ENCODE data around the gene ADAM15. TPM values are rescaled to one million over a fixed set of nuclear protein-coding genes. Genes with fewer than 3 reads are reported as not detected.

ADAM15 gene
- total RNA-seq, 1 donor from 2014 or later = 176 TPM

DNA sequence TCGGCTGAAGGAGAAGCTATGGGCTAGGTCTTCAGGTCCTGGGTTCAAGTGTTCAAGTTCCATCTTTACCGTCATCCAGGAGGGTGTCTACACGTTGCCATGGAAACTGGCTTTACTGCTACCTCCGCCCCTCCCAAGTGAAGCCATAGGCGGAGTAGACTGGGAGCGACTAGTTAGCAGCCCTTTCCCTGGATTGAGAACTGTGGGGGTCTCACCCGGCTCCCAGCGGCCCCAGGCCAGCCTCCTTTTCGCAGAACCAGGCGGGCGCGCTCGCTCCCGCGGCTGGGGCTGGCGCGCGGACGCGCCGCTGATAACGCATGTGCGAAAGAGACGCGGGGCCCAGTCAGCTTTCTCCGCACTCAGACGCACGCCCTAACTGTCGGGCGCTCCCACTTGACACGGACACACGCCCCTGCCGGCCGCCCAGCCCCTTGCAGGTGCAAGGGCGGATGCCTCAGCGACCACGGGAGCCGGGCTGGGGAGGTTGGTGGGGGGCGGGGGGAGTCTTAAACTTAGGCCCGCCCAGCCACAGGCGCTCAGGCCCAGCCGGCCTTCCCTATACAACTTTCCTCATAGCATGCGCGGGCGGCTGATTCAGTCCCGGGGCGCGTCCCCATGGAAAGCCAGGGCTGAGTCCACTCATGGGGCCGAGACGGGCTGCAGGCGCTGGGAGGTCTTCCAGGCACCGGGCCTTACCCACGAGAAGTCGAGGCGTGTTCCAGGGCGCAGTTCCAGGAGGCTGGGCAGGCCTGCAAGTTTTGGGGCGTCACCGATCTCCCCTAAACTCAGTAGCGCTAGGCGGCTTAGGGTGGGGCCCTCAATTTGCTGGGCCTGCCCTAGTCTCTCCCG is 19.8 kb downstream of the ADAM15 start:
- DNase-seq (ENCODE audit: low spot score) = no peak

DNA sequence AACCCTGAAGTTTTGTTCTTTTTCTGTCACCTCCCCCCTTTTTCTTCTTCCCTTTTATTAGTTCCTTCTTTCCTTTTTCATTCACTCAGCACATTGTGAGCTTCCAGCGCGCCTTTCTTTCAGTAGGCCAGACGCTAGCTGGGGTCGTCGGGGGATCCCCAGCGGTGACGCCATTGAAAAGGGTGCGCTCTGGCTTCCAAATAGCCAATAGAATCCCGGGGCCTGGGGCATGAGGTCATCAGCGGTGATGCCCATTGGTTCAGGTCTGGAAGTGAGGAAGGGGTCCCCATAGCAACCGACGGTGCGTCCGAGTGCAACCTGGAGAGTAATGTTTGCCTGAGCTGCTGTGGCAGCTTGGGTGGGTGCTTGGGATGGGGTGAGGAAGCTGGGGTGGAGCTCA is 20.6 kb downstream of the ADAM15 start:
- no peak for DNase-seq (ENCODE audit: low spot score)

DNA sequence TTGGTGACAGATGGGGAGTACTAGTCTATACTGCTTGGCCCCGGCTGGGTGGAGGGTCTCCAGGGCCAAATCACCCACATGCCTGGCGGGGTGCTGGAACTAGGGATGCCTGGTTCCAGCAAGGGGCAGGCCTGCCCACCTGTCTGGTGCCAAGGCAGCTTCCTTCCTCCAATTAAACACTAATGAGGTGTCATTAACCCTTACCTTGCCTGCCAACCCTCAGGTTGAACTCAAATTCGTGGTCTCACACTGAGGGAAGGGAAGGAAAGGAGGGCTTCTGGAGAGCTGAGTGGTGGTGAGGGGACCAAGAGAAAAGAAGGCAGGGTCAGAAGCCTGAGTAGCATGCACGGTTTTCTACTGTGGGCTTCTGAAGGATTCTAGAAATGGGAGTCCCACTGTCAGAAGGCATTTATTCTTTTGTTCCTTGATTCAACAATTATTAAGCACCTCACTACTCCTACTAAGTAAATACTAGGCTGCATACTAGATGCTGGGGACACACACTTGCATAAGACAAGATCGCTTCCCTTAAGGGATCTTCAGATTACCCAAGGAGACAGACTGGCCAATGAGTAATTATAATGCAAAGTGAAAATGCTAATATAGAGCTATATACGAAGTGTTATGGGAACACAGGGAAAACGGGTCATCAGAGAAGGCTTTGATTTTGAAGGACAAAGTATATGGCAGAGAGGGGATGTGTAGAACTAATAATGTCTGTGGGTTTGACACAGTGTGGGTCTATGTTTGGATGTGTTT is 21.6 kb downstream of the ADAM15 start:
- no peak for DNase-seq (ENCODE audit: low spot score)

DNA sequence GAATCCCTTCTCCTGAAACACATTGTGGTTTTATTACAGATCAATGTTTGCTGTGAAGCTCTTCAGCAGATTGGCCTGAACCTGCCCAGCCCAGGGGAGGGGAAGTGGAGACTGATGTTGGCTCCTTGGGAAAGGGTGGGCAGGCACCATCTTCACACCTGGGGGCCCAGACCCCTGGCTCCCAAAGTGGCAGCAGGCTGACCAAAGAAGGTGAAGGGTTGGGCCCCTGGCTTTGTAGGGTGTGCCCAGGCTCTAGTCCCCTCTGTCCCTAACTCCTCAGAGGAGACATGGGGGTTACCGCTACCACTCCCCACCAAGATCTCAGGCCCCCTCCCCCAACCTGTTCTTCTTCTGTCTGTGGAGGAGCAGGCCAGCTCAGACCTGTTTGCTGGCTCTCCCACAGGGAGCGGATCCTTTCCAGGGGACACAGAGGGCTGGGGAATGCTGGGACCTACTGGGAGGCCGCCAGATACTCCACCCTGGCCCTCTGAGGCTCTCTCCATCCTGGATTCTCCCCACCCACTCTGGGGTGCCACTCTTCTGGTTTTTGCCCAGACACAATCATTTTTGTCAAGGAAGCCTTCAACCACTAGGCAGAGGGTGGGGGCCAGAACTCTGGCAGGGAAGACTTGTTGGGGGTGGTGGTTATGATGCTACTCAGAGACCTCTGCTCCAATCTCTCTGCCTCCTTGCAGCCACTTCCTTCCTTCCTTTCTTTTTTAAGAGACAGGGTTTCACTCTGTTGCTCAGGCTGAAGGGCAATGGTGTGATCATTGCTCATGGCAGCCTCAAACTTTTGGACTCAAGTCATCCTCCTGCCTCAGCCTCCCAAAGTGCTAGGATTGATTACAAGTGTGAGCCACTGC is 22.5 kb downstream of the ADAM15 start:
- no peak for DNase-seq (ENCODE audit: low spot score)

DNA sequence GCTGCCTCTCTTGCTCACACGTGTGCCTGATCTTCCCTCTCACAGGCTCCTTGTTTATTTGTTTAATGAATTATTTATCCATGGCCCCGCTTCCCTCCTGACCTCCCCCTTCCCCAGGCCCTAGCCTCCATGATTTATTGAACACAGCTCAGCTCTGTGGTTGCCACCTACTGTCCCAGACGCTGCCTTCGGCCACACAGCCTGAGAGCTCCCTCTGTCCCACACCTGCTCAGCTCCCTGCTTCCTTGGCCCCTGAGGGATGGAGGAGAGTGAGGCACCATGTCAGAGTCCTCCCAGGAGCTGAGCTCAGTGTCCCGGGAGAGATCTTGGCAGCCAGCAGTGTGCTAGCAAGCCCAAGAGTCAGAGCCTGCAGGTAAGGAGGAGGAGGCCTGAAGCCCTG is 24.4 kb downstream of the ADAM15 start:
- no peak for DNase-seq (ENCODE audit: low spot score)

DNA sequence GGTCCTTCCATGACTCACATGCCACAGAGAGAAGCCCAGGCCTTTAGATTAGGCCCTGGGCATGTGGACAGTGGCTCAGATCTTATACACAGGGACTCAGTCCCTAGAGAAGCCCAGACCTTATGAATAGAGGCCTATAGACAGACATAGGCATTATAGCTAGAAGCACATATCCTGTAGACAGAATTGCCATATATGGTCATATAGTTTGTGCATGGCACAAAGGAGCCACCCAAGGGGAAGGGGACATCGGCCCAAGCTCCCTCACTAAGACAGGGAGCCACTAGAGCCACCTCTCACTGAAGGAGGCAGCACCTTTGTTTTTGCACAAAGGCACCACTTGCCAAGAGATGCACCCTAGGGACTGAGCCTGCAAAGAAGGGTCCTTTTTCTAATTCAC is 25.3 kb downstream of the ADAM15 start:
- DNase-seq (ENCODE audit: low spot score) = no peak

DNA sequence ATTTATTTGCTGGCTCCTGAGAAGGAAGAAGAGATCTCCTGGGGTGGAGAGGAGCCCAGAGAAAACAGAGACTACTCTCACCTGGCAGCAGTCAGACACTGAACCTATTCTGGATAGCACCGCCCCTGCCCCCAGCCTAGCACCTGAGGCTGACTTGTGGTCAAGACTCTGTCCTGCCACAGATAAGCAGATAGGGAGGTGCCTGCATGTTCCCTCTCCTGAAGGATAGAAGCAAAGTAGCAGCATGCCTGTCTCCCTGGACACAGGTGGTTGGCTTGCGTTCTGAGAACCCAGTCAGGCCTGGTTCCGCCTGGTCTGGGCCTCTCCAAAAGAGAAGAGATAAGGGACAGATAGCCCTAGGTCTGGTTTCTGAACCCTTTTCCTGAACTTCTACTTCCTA is 26.2 kb downstream of the ADAM15 start:
- DNase-seq (ENCODE audit: low spot score) = no peak

DNA sequence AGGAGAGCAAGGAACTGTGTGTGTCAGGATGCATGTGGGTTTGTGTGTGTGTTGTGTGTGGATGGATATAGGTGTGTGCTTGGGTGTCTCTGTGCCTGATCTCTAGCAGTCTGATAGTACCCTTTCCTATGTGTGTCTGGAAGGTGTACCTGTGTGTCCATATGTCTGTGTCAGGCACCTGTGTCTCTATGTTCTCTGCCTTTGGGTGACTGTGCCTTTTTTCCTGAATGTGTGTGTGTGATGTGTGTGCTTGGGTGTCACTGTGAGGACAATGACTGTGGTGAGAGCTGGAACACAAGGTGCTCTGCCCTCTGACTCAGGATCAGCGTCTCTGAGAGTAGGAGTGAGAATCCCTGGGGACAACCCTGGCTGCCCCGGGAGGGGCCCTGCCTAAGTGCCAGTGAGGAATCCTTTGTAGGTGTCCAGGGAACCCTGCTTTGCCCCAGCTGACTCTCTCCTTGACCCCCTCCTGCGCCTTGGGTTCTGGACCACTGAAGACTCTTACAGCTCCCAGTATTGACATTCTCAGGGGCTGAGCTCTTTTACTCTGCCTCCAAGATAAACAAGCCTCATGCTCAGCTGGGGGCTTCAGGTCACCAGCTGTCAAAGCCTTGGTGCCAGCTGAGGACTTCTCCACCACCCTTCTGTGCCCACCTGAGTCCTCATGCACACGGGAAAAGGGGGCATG is 26.8 kb downstream of the ADAM15 start:
- DNase-seq (ENCODE audit: low spot score) = no peak

DNA sequence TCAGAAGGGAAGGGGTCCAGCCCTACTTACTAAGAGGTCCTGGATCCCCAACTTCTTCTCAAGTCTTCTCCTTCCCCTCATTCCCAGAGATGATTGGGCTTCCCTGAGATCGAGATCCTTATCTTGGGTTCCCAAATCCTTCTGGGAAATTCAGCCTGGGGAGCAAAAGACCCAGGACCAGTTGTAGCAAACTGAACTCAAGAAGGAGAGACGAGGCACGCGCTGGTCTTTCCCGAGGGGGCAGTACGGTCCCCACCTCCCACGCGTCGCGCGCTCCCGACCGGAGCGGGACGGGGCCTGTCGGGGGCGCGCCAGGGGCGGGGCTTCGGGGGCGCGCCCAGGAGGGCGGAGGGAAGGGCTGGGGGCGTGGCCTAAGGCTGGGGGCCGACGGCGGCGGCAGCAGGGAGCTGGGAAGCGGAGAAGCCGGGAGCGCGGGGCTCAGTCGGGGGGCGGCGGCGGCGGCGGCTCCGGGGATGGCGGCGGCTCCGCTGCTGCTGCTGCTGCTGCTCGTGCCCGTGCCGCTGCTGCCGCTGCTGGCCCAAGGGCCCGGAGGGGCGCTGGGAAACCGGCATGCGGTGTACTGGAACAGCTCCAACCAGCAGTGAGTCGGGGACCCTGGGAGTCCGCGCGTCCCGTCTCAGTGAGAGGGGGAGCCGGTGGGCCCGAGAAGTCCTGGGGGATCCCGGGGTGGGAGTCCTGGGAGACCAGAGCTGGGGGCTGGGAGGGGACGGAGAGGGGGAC is 27.5 kb downstream of the ADAM15 start, which contains the start of gene EFNA3:
EFNA3 (plus strand) TSS at position 369 of the 741 bp plus-strand sequence; CDS start at position 474, 105 bp downstream.
- DNase-seq (ENCODE audit: low spot score) = no peak

DNA sequence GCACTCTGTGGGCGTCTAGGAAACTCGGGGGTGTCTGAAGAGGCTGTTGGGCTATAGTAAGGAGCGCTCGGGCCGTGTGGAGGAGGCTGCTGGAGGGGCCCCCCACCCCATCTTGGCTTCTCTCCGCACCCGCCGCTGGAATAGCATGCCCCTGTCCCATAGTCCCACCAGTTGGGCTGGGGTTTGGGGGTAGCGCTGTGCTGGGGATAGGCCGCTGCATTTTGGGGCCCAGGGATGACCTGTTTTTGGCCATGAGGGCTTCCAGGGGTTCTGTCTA is 28.0 kb downstream of the ADAM15 start:
- DNase-seq (ENCODE audit: low spot score) = no peak

DNA sequence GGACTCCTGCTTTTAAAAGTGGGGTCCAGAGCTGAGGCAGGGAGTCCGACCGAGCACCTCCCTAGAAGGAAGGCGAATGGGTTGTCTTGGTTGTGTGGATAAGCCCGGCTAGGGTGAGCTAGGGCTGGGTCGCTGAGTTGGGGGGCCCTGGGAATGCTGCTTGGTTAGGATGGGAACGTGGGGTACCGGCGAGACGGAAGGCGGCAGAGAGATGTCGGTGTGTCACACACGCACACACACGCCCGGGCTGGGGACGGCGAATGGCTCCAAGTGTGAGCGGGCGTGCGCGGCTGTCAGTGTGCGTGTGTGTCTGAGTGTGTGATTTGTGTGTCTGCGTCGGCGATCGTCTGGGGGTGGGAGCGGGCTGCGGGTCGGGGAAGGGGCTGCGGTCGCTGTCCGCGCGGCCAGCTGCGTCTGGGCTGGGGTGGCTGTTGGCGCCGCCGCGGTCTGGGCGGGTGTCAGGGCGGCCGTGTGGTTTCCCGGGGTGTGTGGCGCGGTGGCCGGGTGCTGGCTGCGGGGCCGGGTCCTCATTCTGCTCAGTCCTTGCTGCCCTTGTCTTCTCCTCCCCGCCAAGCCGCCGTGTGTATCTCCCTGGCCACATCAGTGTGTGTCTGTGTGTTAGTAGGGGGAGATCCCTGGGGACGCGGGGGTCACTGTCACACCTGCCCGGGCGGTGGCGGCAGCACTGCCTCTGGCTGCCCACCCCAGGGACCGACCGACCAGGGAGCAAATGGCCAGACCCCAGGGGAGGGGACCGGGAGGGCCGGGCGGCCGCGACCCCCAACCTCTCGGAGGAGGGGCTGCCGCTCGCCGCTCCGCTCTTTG is 28.6 kb downstream of the ADAM15 start:
- no peak for DNase-seq (ENCODE audit: low spot score)

DNA sequence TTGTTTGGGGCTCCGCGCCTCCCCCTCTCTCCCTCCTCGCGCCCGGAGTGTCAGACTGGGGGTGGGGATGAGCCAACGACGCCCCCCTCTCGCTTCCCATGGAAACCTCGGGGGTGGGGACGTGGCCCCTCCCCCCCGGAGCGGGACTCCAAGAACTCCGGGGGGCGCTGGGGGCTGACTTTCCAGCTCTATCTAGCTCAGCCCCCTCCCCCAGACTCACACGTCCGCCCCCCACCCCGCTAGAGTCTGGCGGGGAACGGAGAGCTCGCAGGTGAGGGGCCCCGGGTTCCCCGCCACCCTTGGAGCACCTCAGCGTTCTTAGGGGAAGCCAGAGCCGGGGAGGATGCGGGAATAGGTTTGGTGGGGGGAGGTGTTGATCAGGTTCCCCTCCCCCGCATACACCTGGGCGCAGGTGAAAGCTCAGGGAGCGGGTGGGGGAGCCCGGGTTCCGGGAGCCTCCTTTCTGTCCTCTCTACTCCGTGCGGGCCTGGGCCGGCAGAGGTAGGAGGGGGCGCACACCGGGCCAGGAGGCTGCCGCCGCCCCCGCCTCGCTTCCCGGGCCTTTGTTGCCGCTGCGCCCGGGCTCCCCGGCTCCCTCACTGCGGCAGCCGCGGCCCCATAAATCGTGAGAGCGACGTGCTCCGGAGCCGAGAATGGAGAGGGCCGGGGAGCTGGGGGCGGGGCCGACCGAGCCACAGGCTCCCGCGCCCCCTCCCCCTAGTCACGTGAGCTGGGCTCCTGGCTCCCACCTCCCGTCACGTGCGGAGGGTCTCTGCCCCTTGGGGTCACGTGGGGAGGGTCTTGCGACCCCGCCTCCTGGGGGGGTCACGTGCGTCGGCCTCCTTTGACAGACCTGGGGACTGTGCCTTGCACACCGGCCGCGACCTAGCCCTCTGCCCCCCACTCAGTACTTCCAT is 29.5 kb downstream of the ADAM15 start:
- no peak for DNase-seq (ENCODE audit: low spot score)

DNA sequence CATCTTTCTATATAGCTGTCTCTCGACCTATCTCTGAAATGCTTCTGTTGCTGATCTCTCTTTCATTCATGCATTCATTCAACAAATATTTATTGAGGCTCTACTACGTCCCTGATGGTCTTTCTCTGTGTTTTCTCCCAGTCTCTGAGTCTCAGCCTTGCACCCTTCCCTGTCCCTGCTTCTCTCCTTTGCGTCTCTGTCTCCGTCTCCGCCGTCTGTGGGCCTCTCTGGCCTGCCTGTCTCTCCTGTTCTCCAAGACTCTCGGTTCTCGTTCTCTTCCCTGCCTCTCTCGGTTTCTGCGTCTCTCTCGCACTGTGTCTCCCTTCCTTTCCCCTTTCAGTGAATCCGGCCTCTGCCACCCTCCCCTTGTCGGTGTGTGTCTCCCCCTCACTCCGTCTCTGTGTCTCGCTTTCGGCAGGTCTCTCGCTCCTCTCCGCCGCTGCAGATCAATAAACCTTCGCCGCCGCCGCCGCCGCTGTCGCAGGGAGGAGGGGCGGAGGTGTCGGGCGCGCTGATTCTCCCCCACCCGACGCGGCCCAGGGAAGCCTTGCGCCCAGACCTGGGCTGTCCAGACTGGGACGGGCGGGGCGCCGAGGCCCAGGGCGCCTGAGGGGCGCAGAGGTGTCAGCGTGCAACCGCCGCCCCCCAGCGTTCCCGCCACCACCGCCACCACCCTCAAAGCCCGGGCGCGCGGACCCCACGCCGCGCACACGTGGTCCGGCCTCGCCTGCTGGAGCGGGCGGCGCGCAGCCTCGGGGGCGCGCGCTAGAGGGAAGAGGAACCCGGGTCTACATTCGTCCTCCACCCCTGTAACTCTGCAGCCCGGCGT is 30.6 kb downstream of the ADAM15 start:
- DNase-seq (ENCODE audit: low spot score) = no peak

DNA sequence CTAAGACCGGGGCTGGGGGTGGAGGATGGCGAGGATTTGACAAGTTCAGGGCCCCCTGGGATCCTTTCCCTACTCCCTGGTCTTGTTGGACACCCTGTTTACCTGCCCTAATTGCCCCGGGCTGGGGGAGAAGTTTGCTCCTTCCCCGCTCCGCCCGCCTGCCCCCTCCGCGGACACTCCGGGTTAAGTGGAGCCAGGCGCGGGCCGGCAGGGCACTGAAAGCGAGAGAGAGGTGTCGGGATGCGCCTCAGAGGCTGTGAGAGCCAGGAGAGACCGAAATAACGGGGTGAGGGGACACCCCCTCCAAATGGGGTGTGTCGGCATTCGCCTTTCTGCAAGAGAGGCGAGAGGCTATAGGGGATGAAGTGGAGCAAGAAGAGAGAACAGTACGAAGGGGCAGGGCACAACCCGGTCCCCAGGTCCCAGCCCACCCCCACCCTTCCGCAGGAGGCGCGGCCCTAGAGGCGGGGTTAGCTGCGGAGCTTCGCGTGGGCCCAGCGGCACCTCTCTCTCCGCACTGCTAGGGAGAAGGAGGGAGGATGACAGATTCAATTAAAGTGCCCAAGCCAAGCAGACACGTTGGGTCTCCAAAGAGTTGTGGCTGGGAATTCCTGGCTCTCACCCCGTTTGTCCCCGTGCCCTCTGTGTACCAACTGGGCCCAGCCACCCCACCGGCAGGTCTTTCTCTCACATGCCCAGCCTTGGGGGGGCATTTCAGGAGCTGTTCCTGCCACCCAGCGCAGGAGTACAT is 31.4 kb downstream of the ADAM15 start:
- no peak for DNase-seq (ENCODE audit: low spot score)

DNA sequence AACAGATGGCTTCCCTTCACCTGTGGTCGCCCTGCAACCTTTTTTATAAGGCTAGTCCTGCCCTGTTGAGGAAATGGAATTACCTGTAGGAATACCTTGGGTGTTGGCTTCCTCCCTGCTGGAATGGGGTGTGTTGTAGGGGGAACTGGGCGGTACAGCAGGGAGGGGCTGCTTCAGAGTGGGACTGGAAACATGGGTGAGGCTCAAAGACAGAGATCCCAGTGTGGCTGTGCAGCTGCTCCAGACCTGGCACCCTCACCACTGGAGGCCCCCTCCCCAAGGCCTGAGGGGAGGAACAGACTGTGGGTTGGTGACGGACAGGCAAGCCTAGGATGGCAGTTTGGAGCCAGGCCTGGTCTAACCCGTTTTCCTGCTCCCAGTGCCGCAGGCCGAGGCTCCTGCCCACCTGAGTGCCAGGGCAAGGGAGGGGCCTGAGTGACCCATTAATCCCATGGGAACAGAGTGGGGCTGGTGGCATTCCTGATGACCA is 32.0 kb downstream of the ADAM15 start:
- no peak for DNase-seq (ENCODE audit: low spot score)

DNA sequence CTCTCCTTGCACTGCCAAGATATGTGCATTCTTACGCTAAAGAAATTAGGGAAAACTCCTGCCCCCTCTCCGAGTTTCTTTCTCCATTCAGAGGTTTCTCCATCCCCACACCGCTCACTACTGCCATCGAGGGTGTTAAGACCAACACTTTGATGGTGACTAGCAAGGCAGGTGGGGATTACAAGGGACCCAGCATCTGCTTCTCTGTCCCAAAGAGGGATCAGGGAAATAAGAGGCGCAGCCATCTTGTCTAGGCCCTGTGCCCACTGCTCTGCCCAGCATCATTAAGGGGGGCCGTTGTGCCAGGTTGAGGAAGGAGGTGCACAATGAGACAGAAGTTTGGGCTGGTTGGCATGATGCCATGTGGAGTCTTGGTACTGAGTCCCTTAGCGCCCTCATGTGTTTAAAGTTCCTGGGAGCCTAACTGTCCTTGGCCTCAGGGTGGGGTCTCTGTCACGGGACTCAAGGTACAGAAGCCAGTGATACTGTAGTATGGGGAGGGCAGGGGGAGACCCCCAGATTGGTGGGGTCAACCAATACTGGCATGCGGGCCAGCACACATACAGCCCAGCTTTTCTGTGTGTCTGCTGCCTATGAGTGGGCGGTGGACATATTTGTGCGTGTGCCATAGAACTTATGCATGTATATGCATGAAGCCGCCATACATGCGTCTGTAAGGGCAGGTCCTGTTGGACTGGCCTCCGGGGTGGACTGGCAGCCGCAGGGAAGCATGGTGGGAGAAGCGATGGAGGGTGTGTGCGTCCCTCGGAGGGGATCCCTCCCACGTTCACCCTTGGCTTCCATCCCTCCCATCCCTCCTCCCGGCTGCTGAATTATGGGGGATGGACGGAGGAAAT is 33.0 kb downstream of the ADAM15 start:
- DNase-seq (ENCODE audit: low spot score) = no peak

Measured in mesenteric fat pad (tissue), 1 donor.